ENCODE measurements around the gene JAM2. TPM values are rescaled to one million over a fixed set of nuclear protein-coding genes. Genes with fewer than 3 reads are reported as not detected.

The JAM2 gene
- total RNA-seq, 1 donor from 2014 or later = 9.1 TPM

- Histone ChIP-seq H3K27me3 (no peaks in the 10 kb centered on the region), H3K4me3 (no peak overlapping the region), H3K27ac (no peak overlapping the region), H3K4me1 (no peaks in the 10 kb centered on the region), H3K9me3 (no peaks in the 10 kb centered on the region), H3K36me3 (no peaks in the 10 kb centered on the region)
- intact Hi-C loops (cut with DNase I) = no loop called here
- TF ChIP-seq POLR2A (IDR thresholded peaks at IDR 0.05) = no peak
- no peak for TF ChIP-seq CTCF (IDR thresholded peaks at IDR 0.05)
- TF ChIP-seq POLR2AphosphoS5 (IDR thresholded peaks at IDR 0.05; ENCODE audit: insufficient read depth in 1 of 2, low read depth in 1 of 2) = peak in 1 of 2 donors; percentile 52
- DNase-seq (ENCODE audit: extremely low spot score in 2 of 2) = no peak
Observed at GRCh38 chr21:25626757-25627156, 12.3 kb upstream of the JAM2 start.

DNA sequence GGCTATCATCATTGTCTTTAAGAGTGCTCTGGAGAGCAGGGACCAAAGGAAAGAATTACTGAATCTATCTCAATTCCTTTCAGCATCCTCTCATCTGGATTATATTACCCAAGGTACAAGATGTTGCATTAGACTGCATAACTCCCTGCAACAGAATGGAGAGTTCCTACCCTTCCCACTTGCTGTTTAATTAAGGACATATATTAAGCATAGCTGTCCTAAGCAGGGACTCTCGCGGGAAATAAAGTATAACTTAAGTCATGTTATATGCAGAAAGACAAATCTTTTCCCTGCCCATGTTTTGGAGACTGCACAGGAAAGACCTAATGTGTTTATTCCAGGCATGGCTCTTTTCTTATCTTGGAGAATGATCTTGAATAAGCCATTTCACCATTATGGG lies 6.8 kb upstream of the JAM2 start:
- H3K36me3 ChIP-seq = no peaks in the 10 kb centered on the region
- no peak overlapping the region for H3K27ac ChIP-seq
- DNase-seq (ENCODE audit: extremely low spot score in 2 of 2) = no peak
- no peaks in the 10 kb centered on the region for H3K4me1 ChIP-seq
- intact Hi-C loops (cut with DNase I) = no loop called here
- no peaks in the 10 kb centered on the region for H3K9me3 ChIP-seq
- no peak overlapping the region for H3K4me3 ChIP-seq
- TF ChIP-seq CTCF (IDR thresholded peaks at IDR 0.05) = no peak
- TF ChIP-seq POLR2A (IDR thresholded peaks at IDR 0.05) = no peak
- no peak for TF ChIP-seq POLR2AphosphoS5 (IDR thresholded peaks at IDR 0.05; ENCODE audit: insufficient read depth in 1 of 2, low read depth in 1 of 2)
- H3K27me3 ChIP-seq = no peaks in the 10 kb centered on the region

- TF ChIP-seq POLR2AphosphoS5 (IDR thresholded peaks at IDR 0.05; ENCODE audit: insufficient read depth in 1 of 2, low read depth in 1 of 2) (no peak), CTCF (IDR thresholded peaks at IDR 0.05) (no peak), POLR2A (IDR thresholded peaks at IDR 0.05) (no peak)
- intact Hi-C loops (cut with DNase I) = no loop called here
Observed at GRCh38 chr21:25635310-25635709, 3.7 kb upstream of the JAM2 start.

DNA sequence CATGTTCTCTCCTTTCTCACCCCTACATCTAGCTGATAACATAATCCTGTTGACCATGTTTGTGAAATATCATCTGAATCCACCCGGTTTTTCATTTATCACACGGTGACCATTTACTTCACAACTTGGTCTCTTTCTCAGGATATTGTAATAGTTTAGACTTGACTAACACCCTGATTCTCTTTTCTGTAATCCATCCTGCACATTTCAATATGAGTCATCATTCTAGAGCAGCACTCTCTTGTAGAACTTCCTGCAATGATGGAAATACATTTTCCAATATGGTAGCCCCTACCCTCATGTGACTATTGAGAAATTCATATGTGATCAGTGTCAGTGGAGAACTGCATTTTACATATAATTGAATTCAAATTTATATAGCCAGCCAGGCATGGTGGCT lies 2.3 kb upstream of the JAM2 start:
- no peak for TF ChIP-seq POLR2A (IDR thresholded peaks at IDR 0.05)
- TF ChIP-seq POLR2AphosphoS5 (IDR thresholded peaks at IDR 0.05; ENCODE audit: insufficient read depth in 1 of 2, low read depth in 1 of 2) = no peak
- TF ChIP-seq CTCF (IDR thresholded peaks at IDR 0.05) = no peak
- intact Hi-C loops (cut with DNase I) = no loop called here
- Histone ChIP-seq H3K27me3 (no peaks in the 10 kb centered on the region), H3K36me3 (no peaks in the 10 kb centered on the region), H3K9me3 (no peaks in the 10 kb centered on the region), H3K4me1 (peaks cover 6% of the 10 kb centered on the region), H3K4me3 (no peak overlapping the region), H3K27ac (no peak overlapping the region)
- DNase-seq (ENCODE audit: extremely low spot score in 2 of 2) = no peak

More at GRCh38 chr21:25635310-25635709, 3.7 kb upstream of the JAM2 start:
- H3K4me1 ChIP-seq = peaks cover 6% of the 10 kb centered on the region
- no peak overlapping the region for H3K27ac ChIP-seq
- no peaks in the 10 kb centered on the region for H3K27me3 ChIP-seq
- no peak for DNase-seq (ENCODE audit: extremely low spot score in 2 of 2)
- H3K4me3 ChIP-seq = no peak overlapping the region
- no peaks in the 10 kb centered on the region for H3K36me3 ChIP-seq
- no peaks in the 10 kb centered on the region for H3K9me3 ChIP-seq

GRCh38 chr21:25637851-25638659 lies 1.0 kb upstream of the JAM2 start:
- peaks cover 6% of the 10 kb centered on the region for H3K4me1 ChIP-seq
- DNase-seq (ENCODE audit: extremely low spot score in 2 of 2) = no peak
- peak overlapping the region in 1 of 2 donors; percentile 67 for H3K4me3 ChIP-seq
- TF ChIP-seq CTCF (IDR thresholded peaks at IDR 0.05) (no peak), POLR2AphosphoS5 (IDR thresholded peaks at IDR 0.05; ENCODE audit: insufficient read depth in 1 of 2, low read depth in 1 of 2) (no peak), POLR2A (IDR thresholded peaks at IDR 0.05) (no peak)
- H3K27me3 ChIP-seq = no peaks in the 10 kb centered on the region
- H3K36me3 ChIP-seq = no peaks in the 10 kb centered on the region
- H3K27ac ChIP-seq = peak overlapping the region; percentile 91
- intact Hi-C loops (cut with DNase I) = no loop called here
- H3K9me3 ChIP-seq = no peaks in the 10 kb centered on the region

All from vagina (tissue), 2 donors.